Glutamatergic neuron (in vitro differentiated cells): ENCODE measurements around the gene ABHD16B. TPM values are rescaled to one million over a fixed set of nuclear protein-coding genes. Genes with fewer than 3 reads are reported as not detected.

Experiments
- DNase-seq: peaks from one replicate; pipeline ENCODE4 v3.0.0; 2022
- H3K27ac Mint-ChIP-seq: one replicate; pipeline ENCODE4 v1.8.0; 2020; ENCODE audit warnings: mild to moderate bottlenecking, mixed read lengths, inconsistent platforms; ENCODE audit not compliant: unreplicated experiment
- H3K27me3 Mint-ChIP-seq: one replicate; pipeline ENCODE4 v1.8.0; 2020; ENCODE audit warnings: mild to moderate bottlenecking, moderate library complexity, mixed read lengths, inconsistent platforms; ENCODE audit not compliant: unreplicated experiment
- H3K36me3 Mint-ChIP-seq: one replicate; pipeline ENCODE4 v1.8.0; 2020; ENCODE audit warnings: mild to moderate bottlenecking, mixed read lengths, inconsistent platforms; ENCODE audit not compliant: unreplicated experiment
- H3K4me1 Mint-ChIP-seq: one replicate; pipeline ENCODE4 v1.8.0; 2020; ENCODE audit warnings: mild to moderate bottlenecking, low read depth, mixed read lengths, inconsistent platforms; ENCODE audit not compliant: unreplicated experiment
- H3K4me3 Mint-ChIP-seq: one replicate; pipeline ENCODE4 v1.8.0; 2020; ENCODE audit warnings: mild to moderate bottlenecking, mixed read lengths, inconsistent platforms; ENCODE audit not compliant: unreplicated experiment
- H3K9me3 Mint-ChIP-seq: one replicate; pipeline ENCODE4 v1.8.0; 2020; ENCODE audit warnings: mild to moderate bottlenecking, moderate library complexity, mixed read lengths, inconsistent platforms; ENCODE audit not compliant: unreplicated experiment
- CTCF ChIP-seq: fragments of 200-600 bp; sonication (generic); IDR thresholded peaks from one replicate; pipeline ENCODE4 v1.5.0; 2021; ENCODE audit not compliant: partially characterized antibody, unreplicated experiment
- total RNA-seq: library from RNA; stranded (reverse); fragmentation: NEBNext Ultra II Directional; extraction: Animal tissue kit (Norgen Biotek cat#: 25700); gene quantifications from one replicate; pipeline ENCODE4 v1.2.1, GENCODE V29; 2021; ENCODE audit not compliant: unreplicated experiment

ABHD16B gene
- total RNA-seq, 1 donor from 2014 or later: not detected

GRCh38 chr20:63855363-63856097 is 5.8 kb upstream of the ABHD16B start:
- Mint-ChIP-seq H3K4me3 (no peak overlapping the region), H3K4me1 (peaks cover 13% of the 10 kb centered on the region), H3K36me3 (peaks cover 5% of the 10 kb centered on the region), H3K27me3 (no peaks in the 10 kb centered on the region), H3K27ac (no peak overlapping the region), H3K9me3 (peaks cover 7% of the 10 kb centered on the region)
- DNase-seq: no peak
- TF ChIP-seq CTCF: no peak

GRCh38 chr20:63856098-63856511 is 5.2 kb upstream of the ABHD16B start:
- Mint-ChIP-seq H3K36me3 (peaks cover 2% of the 10 kb centered on the region), H3K4me3 (no peak overlapping the region), H3K4me1 (peaks cover 13% of the 10 kb centered on the region), H3K9me3 (peaks cover 7% of the 10 kb centered on the region), H3K27me3 (no peaks in the 10 kb centered on the region), H3K27ac (no peak overlapping the region)
- TF ChIP-seq CTCF: no peak
- DNase-seq: no peak

- peaks cover 5% of the 10 kb centered on the region for H3K9me3 Mint-ChIP-seq
- no peaks in the 10 kb centered on the region for H3K27me3 Mint-ChIP-seq
- no peak for DNase-seq
- no peaks in the 10 kb centered on the region for H3K36me3 Mint-ChIP-seq
- H3K4me3 Mint-ChIP-seq: no peak overlapping the region
- H3K27ac Mint-ChIP-seq: no peak overlapping the region
- no peak for TF ChIP-seq CTCF
- H3K4me1 Mint-ChIP-seq: peaks cover 13% of the 10 kb centered on the region
These were observed 3.4 kb upstream of the ABHD16B start for GRCh38 chr20:63857764-63858392.

- peaks cover 2% of the 10 kb centered on the region for H3K9me3 Mint-ChIP-seq
- DNase-seq: no peak
- peak overlapping the region; percentile 66 for H3K27ac Mint-ChIP-seq
- H3K36me3 Mint-ChIP-seq: no peaks in the 10 kb centered on the region
- H3K4me1 Mint-ChIP-seq: peaks cover 14% of the 10 kb centered on the region
- peak overlapping the region; percentile 75 for H3K4me3 Mint-ChIP-seq
- TF ChIP-seq CTCF: no peak
- H3K27me3 Mint-ChIP-seq: no peaks in the 10 kb centered on the region
These were observed 2.7 kb upstream of the ABHD16B start for GRCh38 chr20:63858393-63859165.
